ENCODE measurements around the gene PUM2. TPM values are rescaled to one million over a fixed set of nuclear protein-coding genes. Genes with fewer than 3 reads are reported as not detected.

The PUM2 gene
- polyA plus RNA-seq, 1 experiment, result 39.7 TPM

DNA sequence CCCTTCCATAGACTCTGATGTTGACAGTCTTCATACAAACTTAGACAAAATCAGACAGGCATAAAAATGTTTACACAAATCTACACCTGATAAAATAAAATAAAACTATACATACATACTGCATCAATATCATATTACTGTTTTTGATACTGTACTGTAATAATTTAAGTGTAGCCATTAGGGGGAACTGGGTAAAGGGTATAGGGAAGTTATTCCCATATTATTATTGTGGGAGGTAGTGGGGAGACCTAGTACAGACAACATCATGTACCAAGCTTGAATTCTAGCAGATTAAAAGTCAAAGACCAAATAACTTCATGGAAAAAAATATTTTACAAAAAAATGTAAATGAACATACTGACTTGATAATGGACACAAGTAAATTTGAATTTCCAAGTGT, 43.3 kb downstream of the PUM2 start:
- DNase-seq (ENCODE audit: low read depth), result no peak
- no peaks in the 10 kb centered on the region for H3K27me3 ChIP-seq (ENCODE audit: control insufficient read depth, insufficient read depth, low read length)
- CTCF ChIA-PET, result no interaction called here
- H3K36me3 ChIP-seq (ENCODE audit: control insufficient read depth, insufficient read depth, low read length), result peaks cover 5% of the 10 kb centered on the region
- TF ChIP-seq, protein P1, sequence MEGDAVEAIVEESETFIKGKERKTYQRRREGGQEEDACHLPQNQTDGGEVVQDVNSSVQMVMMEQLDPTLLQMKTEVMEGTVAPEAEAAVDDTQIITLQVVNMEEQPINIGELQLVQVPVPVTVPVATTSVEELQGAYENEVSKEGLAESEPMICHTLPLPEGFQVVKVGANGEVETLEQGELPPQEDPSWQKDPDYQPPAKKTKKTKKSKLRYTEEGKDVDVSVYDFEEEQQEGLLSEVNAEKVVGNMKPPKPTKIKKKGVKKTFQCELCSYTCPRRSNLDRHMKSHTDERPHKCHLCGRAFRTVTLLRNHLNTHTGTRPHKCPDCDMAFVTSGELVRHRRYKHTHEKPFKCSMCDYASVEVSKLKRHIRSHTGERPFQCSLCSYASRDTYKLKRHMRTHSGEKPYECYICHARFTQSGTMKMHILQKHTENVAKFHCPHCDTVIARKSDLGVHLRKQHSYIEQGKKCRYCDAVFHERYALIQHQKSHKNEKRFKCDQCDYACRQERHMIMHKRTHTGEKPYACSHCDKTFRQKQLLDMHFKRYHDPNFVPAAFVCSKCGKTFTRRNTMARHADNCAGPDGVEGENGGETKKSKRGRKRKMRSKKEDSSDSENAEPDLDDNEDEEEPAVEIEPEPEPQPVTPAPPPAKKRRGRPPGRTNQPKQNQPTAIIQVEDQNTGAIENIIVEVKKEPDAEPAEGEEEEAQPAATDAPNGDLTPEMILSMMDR (IDR thresholded peaks at IDR 0.05; ENCODE audit: insufficient read depth, low read depth, low read length), result no peak
- POLR2A ChIA-PET, result no interaction called here
- no peak overlapping the region for H3K4me3 ChIP-seq (ENCODE audit: low read depth, low read length)

DNA sequence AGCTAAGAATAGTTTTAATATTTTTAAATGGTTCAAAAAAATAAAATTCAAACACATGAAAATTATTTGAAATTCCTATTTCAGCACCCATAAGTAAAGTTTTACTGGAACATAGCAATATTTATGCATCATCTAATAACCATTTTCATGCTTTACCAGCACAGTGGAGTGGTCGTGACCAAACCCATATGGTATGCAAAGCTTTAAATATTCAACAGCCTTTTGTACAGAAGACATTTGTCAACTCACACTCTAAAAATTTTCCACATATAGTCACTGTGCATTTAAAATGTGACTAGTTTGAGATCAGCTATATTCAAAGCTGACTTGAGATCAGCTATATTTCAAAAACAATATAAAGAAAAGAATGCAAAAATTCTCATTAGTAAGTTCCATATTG, 46.2 kb downstream of the PUM2 start:
- Histone ChIP-seq H3K36me3 (ENCODE audit: control insufficient read depth, insufficient read depth, low read length) (peaks cover 3% of the 10 kb centered on the region), H3K27me3 (ENCODE audit: control insufficient read depth, insufficient read depth, low read length) (no peaks in the 10 kb centered on the region), H3K4me3 (ENCODE audit: low read depth, low read length) (no peak overlapping the region)
- TF ChIP-seq, protein P1 (IDR thresholded peaks at IDR 0.05; ENCODE audit: insufficient read depth, low read depth, low read length), result no peak
- no peak for DNase-seq (ENCODE audit: low read depth)
- ChIA-PET CTCF (interaction anchor here (1.0 to 2.7 kb wide), 4 partner anchors 11 to 169 kb away, joined by 3 to 12 read pairs (median 7); no protein-coding TSS in a partner anchor), POLR2A (interaction anchor here (0.6 kb wide), 1 partner anchor 419 kb away, joined by 3 read pairs; no protein-coding TSS in a partner anchor)

DNA sequence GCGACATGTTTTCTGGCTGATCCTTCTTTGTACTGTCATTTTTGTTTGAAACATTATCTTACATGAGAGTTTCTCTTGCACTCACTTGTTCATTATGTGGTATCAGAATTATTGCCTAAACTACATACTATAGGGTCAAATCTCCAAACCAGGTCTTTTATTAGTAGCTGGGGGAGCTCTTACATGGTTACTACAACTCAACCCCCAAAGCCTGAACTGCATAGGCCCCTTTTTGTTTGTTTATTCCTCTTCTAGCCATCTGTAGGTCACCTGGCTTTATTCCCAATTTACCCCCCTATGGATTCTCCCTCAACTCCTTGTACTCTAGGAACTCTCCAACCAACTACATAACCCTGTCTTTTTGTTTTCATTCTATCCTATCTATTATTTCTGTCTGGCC, 46.7 kb downstream of the PUM2 start:
- no peak for DNase-seq (ENCODE audit: low read depth)
- TF ChIP-seq, protein P1 (IDR thresholded peaks at IDR 0.05; ENCODE audit: insufficient read depth, low read depth, low read length), result no peak
- CTCF ChIA-PET, result interaction anchor here (0.5 to 2.7 kb wide), 5 partner anchors 10 to 82 kb away, joined by 3 to 12 read pairs (median 7); no protein-coding TSS in a partner anchor
- H3K36me3 ChIP-seq (ENCODE audit: control insufficient read depth, insufficient read depth, low read length), result peaks cover 3% of the 10 kb centered on the region
- POLR2A ChIA-PET, result interaction anchor here (0.6 kb wide), 1 partner anchor 419 kb away, joined by 3 read pairs; no protein-coding TSS in a partner anchor
- no peaks in the 10 kb centered on the region for H3K27me3 ChIP-seq (ENCODE audit: control insufficient read depth, insufficient read depth, low read length)
- no peak overlapping the region for H3K4me3 ChIP-seq (ENCODE audit: low read depth, low read length)

DNA sequence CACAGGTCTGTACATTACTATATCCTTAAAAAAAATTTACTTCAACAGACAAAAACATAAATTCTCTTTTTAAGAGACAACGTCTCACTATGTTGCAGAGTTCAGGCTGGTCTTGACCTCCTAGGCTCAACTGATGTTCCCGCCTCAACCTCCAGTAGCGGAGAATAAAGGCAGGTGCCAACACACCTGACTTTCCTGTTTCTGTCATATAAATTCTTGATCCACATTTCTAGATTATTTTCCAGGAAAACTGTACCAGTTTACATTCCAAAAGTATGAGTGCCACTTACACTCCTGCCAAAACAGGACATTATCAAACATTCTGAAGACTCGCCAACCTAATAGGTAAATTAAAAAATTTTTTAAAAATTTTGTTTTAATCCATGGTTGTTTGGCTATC, 48.6 kb downstream of the PUM2 start:
- no peak for DNase-seq (ENCODE audit: low read depth)
- POLR2A ChIA-PET, result no interaction called here
- Histone ChIP-seq H3K27me3 (ENCODE audit: control insufficient read depth, insufficient read depth, low read length) (no peaks in the 10 kb centered on the region), H3K36me3 (ENCODE audit: control insufficient read depth, insufficient read depth, low read length) (peaks cover 3% of the 10 kb centered on the region), H3K4me3 (ENCODE audit: low read depth, low read length) (no peak overlapping the region)
- TF ChIP-seq, protein P1 (IDR thresholded peaks at IDR 0.05; ENCODE audit: insufficient read depth, low read depth, low read length), result no peak
- CTCF ChIA-PET, result interaction anchor here (1.7 kb wide), 1 partner anchor 11 kb away, joined by 9 read pairs; no protein-coding TSS in a partner anchor

DNA sequence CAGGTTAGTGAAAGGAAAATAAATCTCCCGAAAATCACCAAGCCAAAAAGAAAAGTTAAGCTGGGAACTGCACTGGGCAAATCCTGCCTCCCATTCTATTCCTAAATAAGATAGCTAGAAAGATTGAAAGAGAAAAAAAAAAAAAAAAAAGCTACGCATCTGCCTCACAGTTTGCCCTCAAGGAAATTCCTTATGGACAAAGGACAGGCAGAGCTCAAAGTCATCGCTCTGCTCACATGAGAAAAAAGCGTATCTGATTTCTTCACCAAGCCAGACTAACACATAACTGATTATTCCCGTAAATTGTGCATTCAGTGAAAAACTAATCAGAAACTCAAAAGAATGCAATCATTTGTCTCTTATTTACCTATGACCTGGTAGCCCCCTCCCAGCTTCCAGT, 50.0 kb downstream of the PUM2 start:
- Histone ChIP-seq H3K4me3 (ENCODE audit: low read depth, low read length) (no peak overlapping the region), H3K27me3 (ENCODE audit: control insufficient read depth, insufficient read depth, low read length) (no peaks in the 10 kb centered on the region), H3K36me3 (ENCODE audit: control insufficient read depth, insufficient read depth, low read length) (peaks cover 2% of the 10 kb centered on the region)
- no peak for DNase-seq (ENCODE audit: low read depth)
- TF ChIP-seq, protein P1 (IDR thresholded peaks at IDR 0.05; ENCODE audit: insufficient read depth, low read depth, low read length), result no peak
- ChIA-PET CTCF (interaction anchor here (1.7 kb wide), 1 partner anchor 9 kb away, joined by 9 read pairs; no protein-coding TSS in a partner anchor), POLR2A (no interaction called here)
